Esophagus muscularis mucosa (tissue), 4 donors: Measurements from ENCODE around the gene GMEB2. TPM values are rescaled to one million over a fixed set of nuclear protein-coding genes. Genes with fewer than 3 reads are reported as not detected.

Source experiments
- DNase-seq: peaks from one replicate; pipeline ENCODE4 v3.0.0-alpha.2; 2017; ENCODE audit errors: extremely low spot score
- H3K27ac ChIP-seq, 4 donors: fragments of 200-600 bp; sonication (generic); replicated peaks in 1 of 4; 1 replicate in 3 of 4; 2 replicates in 1 of 4; pipeline ENCODE4 v1.5.1; 2016 to 2019; ENCODE audit warnings: mild to moderate bottlenecking in 1 of 4
- H3K27me3 ChIP-seq, 4 donors: fragments of 200-600 bp; sonication (generic); one replicate each; pipeline versions ENCODE4 v1.5.1 to v1.6.0; 2016 to 2019
- H3K36me3 ChIP-seq, 4 donors: fragments of 200-600 bp; sonication (generic); one replicate each; pipeline ENCODE4 v1.5.1; 2016 to 2019
- H3K4me1 ChIP-seq, 4 donors: fragments of 200-600 bp; sonication (generic); one replicate each; pipeline ENCODE4 v1.5.1; 2016 to 2019
- H3K4me3 ChIP-seq, 4 donors: fragments of 200-600 bp; sonication (generic); 1 replicate in 2 of 4; 2 replicates in 2 of 4; pipeline ENCODE4 v1.5.1; 2016 to 2019; ENCODE audit warnings: mild to moderate bottlenecking in 4 of 4, moderate library complexity in 1 of 4
- H3K9me3 ChIP-seq, 4 donors: fragments of 200-600 bp; sonication (generic); 1 replicate in 3 of 4; 2 replicates in 1 of 4; pipeline ENCODE4 v1.5.1; 2016 to 2019
- CTCF ChIP-seq, 3 experiments: fragments of 200-600 bp in 2 of 3; fragments of 450-650 bp in 1 of 3; sonication (generic) in 2 of 3; IDR thresholded peaks; one replicate each; pipeline ENCODE4 v1.5.1; 2017 to 2019; ENCODE audit warnings: antibody characterized with exemption in 3 of 3, mild to moderate bottlenecking in 2 of 3, moderate library complexity in 1 of 3
- EP300 ChIP-seq: sonication (generic); formaldehyde crosslinking; IDR thresholded peaks from one replicate; pipeline ENCODE4 v1.6.1; 2017; ENCODE audit warnings: antibody characterized with exemption
- POLR2A ChIP-seq: fragments of 450-650 bp; IDR thresholded peaks from one replicate; pipeline ENCODE4 v1.6.1; 2017; ENCODE audit warnings: antibody characterized with exemption, moderate library complexity, mild to moderate bottlenecking, low read depth
- POLR2AphosphoS5 ChIP-seq, 2 donors: sonication (generic); formaldehyde crosslinking; IDR thresholded peaks; one replicate each; pipeline ENCODE4 v1.6.1; 2017; ENCODE audit warnings: antibody characterized with exemption in 2 of 2
- WGBS: methylation state at CpG from one replicate; pipeline ENCODE4 v1.1.5; 2018; 5-methylcytosine and 5-hydroxymethylcytosine counted together
- intact Hi-C: fragments of 100-400 bp; cut with DNase I; formaldehyde crosslinking; loops from one replicate; pipeline ENCODE4 v1.15.1; 2023
- total RNA-seq, 4 donors: library from RNA; depleted of rRNA; stranded (reverse); fragments of >200 nt; gene quantifications; one replicate each; pipeline versions ENCODE4 v1.1.0 to v1.2.1, GENCODE V29; 2016

GMEB2 gene
- total RNA-seq, 4 donors from 2014 or later: 11.1 to 19.1 (median 14.0) TPM

- H3K4me3 ChIP-seq: no peak overlapping the region
- no peak overlapping the region for H3K27ac ChIP-seq
- peaks cover 0 to 25% (median 11%) of the 10 kb centered on the region in 4 donors for H3K4me1 ChIP-seq
- DNase-seq: no peak
- WGBS: 87% methylated on average over 8 of the region's 8 CpGs
- no peaks in the 10 kb centered on the region for H3K27me3 ChIP-seq
- intact Hi-C loops: no loop called here
- H3K36me3 ChIP-seq: peaks cover 21 to 35% (median 34%) of the 10 kb centered on the region in 4 donors
- no peak for TF ChIP-seq POLR2AphosphoS5 (IDR thresholded peaks at IDR 0.05)
- no peak for TF ChIP-seq CTCF (IDR thresholded peaks at IDR 0.05)
- TF ChIP-seq EP300: no peak
- TF ChIP-seq POLR2A: no peak
- no peaks in the 10 kb centered on the region for H3K9me3 ChIP-seq
Measured at GRCh38 chr20:63620991-63621390, 5.9 kb downstream of the GMEB2 start.

- WGBS: 77% methylated on average over 6 of the region's 13 CpGs
- intact Hi-C loops: no loop called here
Measured at GRCh38 chr20:63619505-63619904, 7.4 kb downstream of the GMEB2 start.

DNA sequence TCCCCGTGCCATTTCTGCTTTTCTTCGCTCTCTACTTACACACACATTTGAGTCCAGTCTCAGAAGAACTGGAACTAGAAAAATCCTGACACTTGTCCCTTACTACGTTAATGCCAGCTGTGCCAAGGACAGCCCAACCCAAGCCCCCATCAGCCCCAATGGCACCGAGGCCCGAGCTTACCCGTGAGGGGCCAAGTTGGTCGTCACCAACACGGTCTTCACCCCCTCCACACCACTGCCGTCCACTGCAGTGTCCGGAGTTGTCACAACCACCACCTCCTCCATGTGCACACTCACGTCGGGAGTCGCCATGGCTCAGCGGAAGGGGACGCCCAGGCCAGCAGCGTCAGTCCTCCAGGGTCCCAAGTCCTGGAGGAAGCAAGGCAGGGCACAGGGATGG lies 7.8 kb downstream of the GMEB2 start:
- TF ChIP-seq POLR2AphosphoS5 (IDR thresholded peaks at IDR 0.05) (no peak), EP300 (no peak), CTCF (IDR thresholded peaks at IDR 0.05) (no peak), POLR2A (no peak)
- no peak for DNase-seq
- Histone ChIP-seq H3K27ac (no peak overlapping the region), H3K36me3 (peaks cover 21 to 48% (median 41%) of the 10 kb centered on the region in 4 donors), H3K9me3 (no peaks in the 10 kb centered on the region), H3K4me3 (no peak overlapping the region), H3K27me3 (no peaks in the 10 kb centered on the region), H3K4me1 (peaks cover 0 to 9% (median 2%) of the 10 kb centered on the region in 4 donors)
- 90% methylated on average over 12 of the region's 16 CpGs for WGBS
- intact Hi-C loops: no loop called here

More at GRCh38 chr20:63619505-63619904, 7.4 kb downstream of the GMEB2 start:
- TF ChIP-seq CTCF (IDR thresholded peaks at IDR 0.05): no peak
- TF ChIP-seq POLR2A: no peak
- no peak for TF ChIP-seq POLR2AphosphoS5 (IDR thresholded peaks at IDR 0.05)
- no peak for TF ChIP-seq EP300
- Histone ChIP-seq H3K27me3 (no peaks in the 10 kb centered on the region), H3K9me3 (no peaks in the 10 kb centered on the region), H3K36me3 (peaks cover 21 to 48% (median 41%) of the 10 kb centered on the region in 4 donors), H3K4me3 (no peak overlapping the region), H3K27ac (no peak overlapping the region), H3K4me1 (peaks cover 0 to 11% (median 2%) of the 10 kb centered on the region in 4 donors)
- no peak for DNase-seq

GRCh38 chr20:63618291-63618980 lies 8.5 kb downstream of the GMEB2 start:
- TF ChIP-seq CTCF (IDR thresholded peaks at IDR 0.05): no peak
- TF ChIP-seq POLR2AphosphoS5 (IDR thresholded peaks at IDR 0.05): no peak
- TF ChIP-seq EP300: no peak
- TF ChIP-seq POLR2A: no peak
- Histone ChIP-seq H3K27ac (no peak overlapping the region), H3K9me3 (no peaks in the 10 kb centered on the region), H3K4me3 (no peak overlapping the region), H3K27me3 (no peaks in the 10 kb centered on the region), H3K4me1 (peaks cover 0 to 9% (median 2%) of the 10 kb centered on the region in 4 donors), H3K36me3 (peaks cover 21 to 52% (median 44%) of the 10 kb centered on the region in 4 donors)
- 85% methylated on average over 9 of the region's 11 CpGs for WGBS
- intact Hi-C loops: no loop called here
- no peak for DNase-seq
